A549 (cell line): ENCODE measurements around the gene MUC5AC. TPM values are rescaled to one million over a fixed set of nuclear protein-coding genes. Genes with fewer than 3 reads are reported as not detected.

Experiments used
- ATAC-seq, 2 experiments: fragments of 200-7000 bp in 1 of 2; fragments of >200 bp in 1 of 2; cut with Nextera tagmentation in 1 of 2; cut with Tn5 transposase in 1 of 2; 3 replicates each; pipeline versions ENCODE4 v1.8.0 to v1.9.1; 2018 to 2020; ENCODE audit warnings: mild to moderate bottlenecking in 1 of 2, moderate library complexity in 1 of 2
- CTCF ChIA-PET: fragments of 300-600 bp; sonication (Branson Sonifier 250); formaldehyde crosslinking; extraction: SDS; loops from one replicate; lab custom pipeline; 2021; ENCODE audit warnings: antibody characterized with exemption, inconsistent platforms; lab: Yijun Ruan, JAX
- POLR2A ChIA-PET: fragments of 350-600 bp; formaldehyde crosslinking; extraction: SDS; loops from one replicate; lab custom pipeline; 2021; ENCODE audit warnings: antibody characterized with exemption, inconsistent platforms; lab: Yijun Ruan, JAX
- DNase-seq, 2 experiments: peaks; one replicate each; pipeline versions ENCODE4 v3.0.0 to v3.0.0-alpha.2; 2011 to 2016; ENCODE audit warnings: low read depth in 1 of 2, low spot score in 1 of 2
- FAIRE-seq: peaks from 2 replicates; lab custom pipeline; 2011; peaks lifted over from hg19 to GRCh38; lab: Jason Lieb, UNC
- H3K27ac ChIP-seq, 2 experiments: fragments of >200 bp; sonication (Bioruptor Twin); formaldehyde crosslinking; 3 replicates each; pipeline ENCODE4 v1.5.1; 2016 to 2017
- H3K4me1 ChIP-seq: fragments of >200 bp; sonication (Bioruptor Twin); formaldehyde crosslinking; 3 replicates; pipeline ENCODE4 v1.6.1; 2016
- H3K4me2 ChIP-seq: fragments of >200 bp; sonication (Bioruptor Twin); formaldehyde crosslinking; 3 replicates; pipeline ENCODE4 v1.6.1; 2016
- H3K4me3 ChIP-seq: fragments of >200 bp; sonication (Bioruptor Twin); formaldehyde crosslinking; 3 replicates; pipeline ENCODE4 v1.5.1; 2016
- H3K9me3 ChIP-seq: fragments of >200 bp; sonication (Bioruptor Twin); formaldehyde crosslinking; 3 replicates; pipeline ENCODE4 v1.6.1; 2016
- BCL3 ChIP-seq: fragments of >200 bp; sonication (Bioruptor Twin); formaldehyde crosslinking; IDR thresholded peaks from 3 replicates; pipeline ENCODE4 v1.6.1; 2016
- BHLHE40 ChIP-seq: IDR thresholded peaks from 2 replicates; pipeline ENCODE4 v1.6.1; 2012; ENCODE audit warnings: low read depth, low read length, inconsistent platforms
- CEBPB ChIP-seq, 2 experiments: fragments of >200 bp in 1 of 2; sonication (Bioruptor Twin) in 1 of 2; formaldehyde crosslinking in 1 of 2; IDR thresholded peaks; 2 replicates each; pipeline ENCODE4 v1.6.1; 2012 to 2016
- CHD2 ChIP-seq: fragments of 150-350 bp; IDR thresholded peaks from 2 replicates; pipeline ENCODE4 v1.6.1; 2014; ENCODE audit warnings: low read length; ENCODE audit not compliant: partially characterized antibody
- ELK1 ChIP-seq: fragments of 150-350 bp; IDR thresholded peaks from 2 replicates; pipeline ENCODE4 v1.6.1; 2014; ENCODE audit warnings: low read depth, mild to moderate bottlenecking, low read length
- EP300 ChIP-seq, 2 experiments: fragments of >200 bp; sonication (Bioruptor Twin); formaldehyde crosslinking; IDR thresholded peaks; 2 replicates in 1 of 2; 3 replicates in 1 of 2; pipeline ENCODE4 v1.6.1; 2016 to 2017
- ESRRA ChIP-seq: fragments of 150-350 bp; IDR thresholded peaks from 2 replicates; pipeline ENCODE4 v1.6.1; 2014; ENCODE audit warnings: mild to moderate bottlenecking, low read length, borderline replicate concordance
- FOSL2 ChIP-seq, 2 experiments: fragments of 450-650 bp in 1 of 2; fragments of >200 bp in 1 of 2; sonication (Bioruptor Twin) in 1 of 2; formaldehyde crosslinking; IDR thresholded peaks; 2 replicates each; pipeline versions ENCODE4 v1.5.0 to v1.6.1; 2016 to 2020; ENCODE audit warnings: mild to moderate bottlenecking in 1 of 2, moderate library complexity in 1 of 2
- HDAC2 ChIP-seq: fragments of 200-600 bp; sonication (generic); IDR thresholded peaks from 2 replicates; pipeline ENCODE4 v1.6.1; 2016
- HOXA7 ChIP-seq: fragments of 250-450 bp; sonication (Bioruptor Pico); IDR thresholded peaks from 2 replicates; pipeline ENCODE4 v1.5.0; 2020; ENCODE audit warnings: mild to moderate bottlenecking, moderate library complexity
- HOXB13 ChIP-seq: fragments of 250-450 bp; sonication (Bioruptor Pico); IDR thresholded peaks from 2 replicates; pipeline ENCODE4 v1.5.0; 2020; ENCODE audit warnings: low read depth, mild to moderate bottlenecking, moderate library complexity
- KDM1A ChIP-seq: fragments of 200-600 bp; sonication (generic); IDR thresholded peaks from 2 replicates; pipeline ENCODE4 v1.6.1; 2016; ENCODE audit warnings: low read depth, mild to moderate bottlenecking
- MYC ChIP-seq: IDR thresholded peaks from 2 replicates; pipeline ENCODE4 v1.6.1; 2012; ENCODE audit warnings: mild to moderate bottlenecking, inconsistent platforms, low read length, improper control_type of control experiment, borderline replicate concordance
- NR3C1 ChIP-seq: fragments of >200 bp; sonication (Bioruptor Twin); formaldehyde crosslinking; IDR thresholded peaks from 3 replicates; pipeline ENCODE4 v1.6.1; 2017
- POLR2AphosphoS2 ChIP-seq: conservative IDR thresholded peaks from 2 replicates; pipeline ENCODE4 v1.6.1; 2012; ENCODE audit warnings: low read length, improper control_type of control experiment, inconsistent platforms
- RCOR1 ChIP-seq: fragments of 150-350 bp; IDR thresholded peaks from 2 replicates; pipeline ENCODE4 v1.6.1; 2014; ENCODE audit warnings: antibody characterized with exemption, low read length, low read depth
- RFX5 ChIP-seq: fragments of 450-650 bp; IDR thresholded peaks from 2 replicates; pipeline ENCODE4 v1.7.1; 2014; ENCODE audit warnings: antibody characterized with exemption, mild to moderate bottlenecking, moderate library complexity
- RNF2 ChIP-seq: fragments of 200-600 bp; sonication (generic); IDR thresholded peaks from 2 replicates; pipeline ENCODE4 v1.6.1; 2016; ENCODE audit warnings: low read depth, mild to moderate bottlenecking, antibody characterized with exemption, moderate library complexity, borderline replicate concordance
- SREBF2 ChIP-seq: fragments of 450-650 bp; IDR thresholded peaks from 2 replicates; pipeline ENCODE4 v1.6.1; 2014; ENCODE audit warnings: mild to moderate bottlenecking, moderate library complexity
- TFCP2L1 ChIP-seq: fragments of 250-450 bp; sonication (Bioruptor Pico); IDR thresholded peaks from 2 replicates; pipeline ENCODE4 v1.5.0; 2021; ENCODE audit warnings: mild to moderate bottlenecking
- ZNF302 ChIP-seq: fragments of 250-450 bp; sonication (Bioruptor Pico); IDR thresholded peaks from 2 replicates; pipeline ENCODE4 v1.9.0; 2021; ENCODE audit warnings: inconsistent platforms, mild to moderate bottlenecking, moderate library complexity
- ZSCAN20 ChIP-seq: fragments of 250-450 bp; sonication (Bioruptor Pico); IDR thresholded peaks from 2 replicates; pipeline ENCODE4 v1.8.0; 2022; ENCODE audit warnings: mild to moderate bottlenecking, moderate library complexity
- WGBS: methylation state at CpG from one replicate; pipeline ENCODE4 v1.1.6; 2017; ENCODE audit errors: missing lambda C conversion rate; 5-methylcytosine and 5-hydroxymethylcytosine counted together
- polyA plus RNA-seq, 4 experiments: library from polyadenylated mRNA; depleted of rRNA in 3 of 4; stranded (reverse); fragments of >200 nt; fragmentation: RNase III in 1 of 4; extraction: RNeasy Plus Mini Kit Qiagen cat#74134 plus additional on column Dnase treatment in 1 of 4; gene quantifications; 2 replicates in 3 of 4; 3 replicates in 1 of 4; pipeline ENCODE4 v1.2.3, GENCODE V29; 2011 to 2017
- TF ChIP-seq, protein P1 (sequence below): IDR thresholded peaks from 2 replicates; pipeline ENCODE4 v1.6.1; 2012; ENCODE audit warnings: low read depth, borderline replicate concordance
- TF ChIP-seq, protein P2 (sequence below): fragments of 450-650 bp; IDR thresholded peaks from 2 replicates; pipeline ENCODE4 v1.6.1; 2014; ENCODE audit warnings: antibody characterized with exemption
- TF ChIP-seq, protein P3 (sequence below): fragments of 200-600 bp; sonication (generic); IDR thresholded peaks from 2 replicates; pipeline ENCODE4 v1.6.1; 2016; ENCODE audit warnings: antibody characterized with exemption, mild to moderate bottlenecking, moderate library complexity

MUC5AC gene
- polyA plus RNA-seq, 2 of the 4 experiments (the other 2 are of a cell fraction): 0.18 to 7.4 TPM

GRCh38 chr11:1177020-1177770 is 19.4 kb downstream of the MUC5AC start:
- ATAC-seq (no peak), DNase-seq (no peak), FAIRE-seq (no peak)
- Histone ChIP-seq H3K9me3 (no peaks in the 10 kb centered on the region), H3K27ac (no peak overlapping the region), H3K4me2 (no peak overlapping the region), H3K4me3 (no peak overlapping the region), H3K4me1 (no peaks in the 10 kb centered on the region)
- CTCF ChIA-PET: no interaction called here
- POLR2A ChIA-PET: no interaction called here
- 83% methylated on average over 33 of the region's 34 CpGs for WGBS
- TF ChIP-seq HOXA7 (CRISPR knock-in tag) (no peak), BCL3 (no peak), POLR2AphosphoS2 (no peak), ZSCAN20 (CRISPR knock-in tag) (no peak), BHLHE40 (no peak), NR3C1 (no peak), ZNF302 (CRISPR knock-in tag) (no peak)
- TF ChIP-seq, protein P1, sequence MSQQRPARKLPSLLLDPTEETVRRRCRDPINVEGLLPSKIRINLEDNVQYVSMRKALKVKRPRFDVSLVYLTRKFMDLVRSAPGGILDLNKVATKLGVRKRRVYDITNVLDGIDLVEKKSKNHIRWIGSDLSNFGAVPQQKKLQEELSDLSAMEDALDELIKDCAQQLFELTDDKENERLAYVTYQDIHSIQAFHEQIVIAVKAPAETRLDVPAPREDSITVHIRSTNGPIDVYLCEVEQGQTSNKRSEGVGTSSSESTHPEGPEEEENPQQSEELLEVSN: no peak
- TF ChIP-seq, protein P2, sequence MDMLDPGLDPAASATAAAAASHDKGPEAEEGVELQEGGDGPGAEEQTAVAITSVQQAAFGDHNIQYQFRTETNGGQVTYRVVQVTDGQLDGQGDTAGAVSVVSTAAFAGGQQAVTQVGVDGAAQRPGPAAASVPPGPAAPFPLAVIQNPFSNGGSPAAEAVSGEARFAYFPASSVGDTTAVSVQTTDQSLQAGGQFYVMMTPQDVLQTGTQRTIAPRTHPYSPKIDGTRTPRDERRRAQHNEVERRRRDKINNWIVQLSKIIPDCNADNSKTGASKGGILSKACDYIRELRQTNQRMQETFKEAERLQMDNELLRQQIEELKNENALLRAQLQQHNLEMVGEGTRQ: no peak

DNA sequence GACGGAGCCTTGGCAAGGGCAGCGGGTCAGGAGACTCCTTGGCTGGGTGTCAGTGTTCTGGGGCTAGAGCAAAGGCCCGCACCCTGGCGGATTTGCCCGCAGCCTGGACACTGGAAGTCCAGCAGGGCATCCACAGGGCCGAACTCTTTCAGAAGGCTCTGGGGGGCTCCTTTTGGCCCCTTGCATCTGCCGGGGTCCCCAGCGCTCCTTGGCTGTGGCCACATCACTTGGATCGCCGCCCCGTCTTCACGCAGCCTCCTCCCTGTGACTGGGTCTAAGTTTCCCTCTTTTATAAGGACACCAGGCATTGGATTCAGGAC is 20.0 kb downstream of the MUC5AC start:
- 94% methylated on average over 12 of the region's 12 CpGs for WGBS
- no peak overlapping the region for H3K4me3 ChIP-seq
- DNase-seq (no peak), FAIRE-seq (no peak), ATAC-seq (no peak)
- TF ChIP-seq EP300 (IDR thresholded peaks at IDR 0.05): no peak
- no peak for TF ChIP-seq RCOR1
- TF ChIP-seq HDAC2: no peak
- no peak for TF ChIP-seq CEBPB (IDR thresholded peaks at IDR 0.05)
- TF ChIP-seq KDM1A: no peak
- TF ChIP-seq RNF2: no peak
- TF ChIP-seq FOSL2 (IDR thresholded peaks at IDR 0.05): no peak
- no peak for TF ChIP-seq FOSL2 (CRISPR knock-in tag; IDR thresholded peaks at IDR 0.05)
- TF ChIP-seq MYC: no peak
- TF ChIP-seq HOXA7 (CRISPR knock-in tag): no peak
- TF ChIP-seq RFX5: no peak
- no peak for TF ChIP-seq CHD2
- TF ChIP-seq, protein P3, sequence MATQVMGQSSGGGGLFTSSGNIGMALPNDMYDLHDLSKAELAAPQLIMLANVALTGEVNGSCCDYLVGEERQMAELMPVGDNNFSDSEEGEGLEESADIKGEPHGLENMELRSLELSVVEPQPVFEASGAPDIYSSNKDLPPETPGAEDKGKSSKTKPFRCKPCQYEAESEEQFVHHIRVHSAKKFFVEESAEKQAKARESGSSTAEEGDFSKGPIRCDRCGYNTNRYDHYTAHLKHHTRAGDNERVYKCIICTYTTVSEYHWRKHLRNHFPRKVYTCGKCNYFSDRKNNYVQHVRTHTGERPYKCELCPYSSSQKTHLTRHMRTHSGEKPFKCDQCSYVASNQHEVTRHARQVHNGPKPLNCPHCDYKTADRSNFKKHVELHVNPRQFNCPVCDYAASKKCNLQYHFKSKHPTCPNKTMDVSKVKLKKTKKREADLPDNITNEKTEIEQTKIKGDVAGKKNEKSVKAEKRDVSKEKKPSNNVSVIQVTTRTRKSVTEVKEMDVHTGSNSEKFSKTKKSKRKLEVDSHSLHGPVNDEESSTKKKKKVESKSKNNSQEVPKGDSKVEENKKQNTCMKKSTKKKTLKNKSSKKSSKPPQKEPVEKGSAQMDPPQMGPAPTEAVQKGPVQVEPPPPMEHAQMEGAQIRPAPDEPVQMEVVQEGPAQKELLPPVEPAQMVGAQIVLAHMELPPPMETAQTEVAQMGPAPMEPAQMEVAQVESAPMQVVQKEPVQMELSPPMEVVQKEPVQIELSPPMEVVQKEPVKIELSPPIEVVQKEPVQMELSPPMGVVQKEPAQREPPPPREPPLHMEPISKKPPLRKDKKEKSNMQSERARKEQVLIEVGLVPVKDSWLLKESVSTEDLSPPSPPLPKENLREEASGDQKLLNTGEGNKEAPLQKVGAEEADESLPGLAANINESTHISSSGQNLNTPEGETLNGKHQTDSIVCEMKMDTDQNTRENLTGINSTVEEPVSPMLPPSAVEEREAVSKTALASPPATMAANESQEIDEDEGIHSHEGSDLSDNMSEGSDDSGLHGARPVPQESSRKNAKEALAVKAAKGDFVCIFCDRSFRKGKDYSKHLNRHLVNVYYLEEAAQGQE: no peak
- no peak for TF ChIP-seq ELK1
- no peak for TF ChIP-seq SREBF2
- TF ChIP-seq HOXB13 (CRISPR knock-in tag): no peak
- no peak for TF ChIP-seq ZSCAN20 (CRISPR knock-in tag)
- TF ChIP-seq TFCP2L1 (CRISPR knock-in tag): no peak
- TF ChIP-seq ESRRA: no peak
- CTCF ChIA-PET: interaction anchor here (0.6 kb wide), 1 partner anchor 129 kb away, joined by 4 read pairs; no protein-coding TSS in a partner anchor
- H3K4me2 ChIP-seq: no peak overlapping the region
- POLR2A ChIA-PET: no interaction called here
- H3K9me3 ChIP-seq: no peaks in the 10 kb centered on the region
- no peaks in the 10 kb centered on the region for H3K4me1 ChIP-seq
- H3K27ac ChIP-seq: no peak overlapping the region
